MM.1S (cell line): ENCODE measurements around the gene DAB2IP.

Experiments
- DNase-seq: peaks from one replicate; pipeline ENCODE4 v3.0.0-alpha.2; 2015
- H2AFZ ChIP-seq: fragments of 300-600 bp; sonication (generic); 2 replicates; pipeline ENCODE4 v1.6.0; 2016; ENCODE audit warnings: antibody characterized with exemption, low read length
- H3F3A ChIP-seq: fragments of 300-600 bp; sonication (generic); 2 replicates; pipeline ENCODE4 v1.6.1; 2016; ENCODE audit warnings: mild to moderate bottlenecking, antibody characterized with exemption, low read length, moderate library complexity, mixed read lengths; ENCODE audit not compliant: insufficient read depth
- H3K27ac ChIP-seq: fragments of 300-600 bp; sonication (generic); 2 replicates; pipeline ENCODE4 v1.5.1; 2016; ENCODE audit warnings: mild to moderate bottlenecking, low read length
- H3K27me3 ChIP-seq: fragments of 300-600 bp; sonication (generic); replicated peaks from 2 replicates; pipeline ENCODE4 v1.6.0; 2016; ENCODE audit warnings: low read length; ENCODE audit not compliant: insufficient read depth
- H3K36me3 ChIP-seq: fragments of 300-600 bp; sonication (generic); replicated peaks from 2 replicates; pipeline ENCODE4 v1.6.1; 2016; ENCODE audit warnings: mild to moderate bottlenecking, low read length, mixed read lengths; ENCODE audit not compliant: insufficient read depth
- H3K4me1 ChIP-seq: fragments of 300-600 bp; sonication (generic); 2 replicates; pipeline ENCODE4 v1.6.1; 2016; ENCODE audit warnings: low read length, mixed read lengths
- H3K4me2 ChIP-seq: fragments of 300-600 bp; sonication (generic); 2 replicates; pipeline ENCODE4 v1.6.0; 2016; ENCODE audit warnings: low read depth, low read length
- H3K4me3 ChIP-seq: fragments of 300-600 bp; sonication (generic); 2 replicates; pipeline ENCODE4 v1.5.1; 2016; ENCODE audit warnings: low read length, mixed read lengths
- H3K79me2 ChIP-seq: fragments of 300-600 bp; sonication (generic); 2 replicates; pipeline ENCODE4 v1.6.1; 2016; ENCODE audit warnings: mixed run types, low read length, mixed read lengths
- H3K9ac ChIP-seq: fragments of 300-600 bp; sonication (generic); 2 replicates; pipeline ENCODE4 v1.6.1; 2016; ENCODE audit warnings: low read length, mixed read lengths
- H3K9me2 ChIP-seq: fragments of 300-600 bp; sonication (generic); replicated peaks from 2 replicates; pipeline ENCODE4 v1.6.1; 2016; ENCODE audit warnings: mild to moderate bottlenecking, low read length, mixed read lengths; ENCODE audit not compliant: insufficient read depth
- H3K9me3 ChIP-seq: fragments of 300-600 bp; sonication (generic); replicated peaks from 2 replicates; pipeline ENCODE4 v1.6.1; 2016; ENCODE audit warnings: mild to moderate bottlenecking, low read length, mixed read lengths; ENCODE audit not compliant: insufficient read depth
- H4K20me1 ChIP-seq: fragments of 300-600 bp; sonication (generic); 2 replicates; pipeline ENCODE4 v1.6.1; 2016; ENCODE audit warnings: mild to moderate bottlenecking, low read length, moderate library complexity, mixed read lengths; ENCODE audit not compliant: insufficient read depth
- CTCF ChIP-seq: fragments of 300-600 bp; sonication (generic); IDR thresholded peaks from 2 replicates; pipeline ENCODE4 v1.5.1; 2016; ENCODE audit warnings: antibody characterized with exemption, low read length, mixed read lengths
- EZH2 ChIP-seq: fragments of 300-600 bp; sonication (generic); optimal IDR thresholded peaks from 2 replicates; pipeline ENCODE3; 2017; ENCODE audit warnings: low read depth, mild to moderate bottlenecking, antibody characterized with exemption, low read length, mixed read lengths
- EZH2phosphoT487 ChIP-seq: fragments of 300-600 bp; sonication (generic); IDR thresholded peaks from 2 replicates; pipeline ENCODE4 v1.6.1; 2018; ENCODE audit warnings: antibody characterized with exemption, low read length

Gene DAB2IP

GRCh38 chr9:121627427-121627826, 24.0 kb upstream of the DAB2IP start:
- Histone ChIP-seq H3K4me3 (no peak overlapping the region), H3K4me1 (no peaks in the 10 kb centered on the region), H3K27me3 (no peaks in the 10 kb centered on the region), H3K4me2 (no peak overlapping the region), H3K9ac (no peak overlapping the region), H2AFZ (no peak overlapping the region), H3F3A (no peaks in the 10 kb centered on the region), H3K36me3 (no peaks in the 10 kb centered on the region), H3K9me3 (no peaks in the 10 kb centered on the region), H4K20me1 (no peaks in the 10 kb centered on the region), H3K27ac (no peak overlapping the region), H3K79me2 (no peaks in the 10 kb centered on the region), H3K9me2 (no peaks in the 10 kb centered on the region)
- no peak for DNase-seq
- TF ChIP-seq CTCF (no peak), EZH2phosphoT487 (no peak), EZH2 (no peak)

DNA sequence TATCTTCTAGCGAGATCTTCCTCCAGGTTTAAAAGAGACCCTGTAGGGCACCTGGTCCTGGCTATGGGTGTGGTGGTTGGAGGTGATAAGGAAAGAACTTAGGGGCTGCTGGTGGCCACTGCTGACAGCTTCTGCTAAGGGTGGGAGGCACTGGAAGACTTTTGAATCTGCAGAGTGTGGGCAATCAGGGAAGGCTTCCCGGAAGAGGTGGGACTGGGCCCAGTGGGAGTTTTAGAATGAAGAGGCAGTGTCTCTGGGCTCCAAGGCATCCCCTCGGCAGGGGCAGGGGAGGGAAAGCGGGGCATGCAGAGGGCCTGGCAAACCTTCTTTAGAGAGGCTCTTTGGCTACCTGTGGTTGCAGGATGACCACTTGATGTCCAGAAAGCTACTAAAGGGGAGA, 23.0 kb upstream of the DAB2IP start:
- DNase-seq, result no peak
- no peak overlapping the region for H2AFZ ChIP-seq
- H3K36me3 ChIP-seq, result no peaks in the 10 kb centered on the region
- H3K9me2 ChIP-seq, result no peaks in the 10 kb centered on the region
- H4K20me1 ChIP-seq, result no peaks in the 10 kb centered on the region
- no peaks in the 10 kb centered on the region for H3K9me3 ChIP-seq
- H3F3A ChIP-seq, result no peaks in the 10 kb centered on the region
- no peak overlapping the region for H3K4me2 ChIP-seq
- no peaks in the 10 kb centered on the region for H3K4me1 ChIP-seq
- H3K9ac ChIP-seq, result no peak overlapping the region
- no peaks in the 10 kb centered on the region for H3K27me3 ChIP-seq
- H3K27ac ChIP-seq, result no peak overlapping the region
- H3K4me3 ChIP-seq, result no peak overlapping the region
- no peaks in the 10 kb centered on the region for H3K79me2 ChIP-seq
- TF ChIP-seq CTCF, result no peak
- no peak for TF ChIP-seq EZH2
- TF ChIP-seq EZH2phosphoT487, result no peak

GRCh38 chr9:121631115-121631514, 20.3 kb upstream of the DAB2IP start:
- H3K9me2 ChIP-seq, result no peaks in the 10 kb centered on the region
- H3K4me3 ChIP-seq, result no peak overlapping the region
- no peaks in the 10 kb centered on the region for H4K20me1 ChIP-seq
- DNase-seq, result no peak
- H3K4me1 ChIP-seq, result no peaks in the 10 kb centered on the region
- no peak overlapping the region for H3K27ac ChIP-seq
- no peaks in the 10 kb centered on the region for H3K27me3 ChIP-seq
- H3K79me2 ChIP-seq, result no peaks in the 10 kb centered on the region
- no peak overlapping the region for H3K9ac ChIP-seq
- no peak overlapping the region for H2AFZ ChIP-seq
- no peak for TF ChIP-seq EZH2
- TF ChIP-seq EZH2phosphoT487, result no peak
- no peak overlapping the region for H3K4me2 ChIP-seq
- no peaks in the 10 kb centered on the region for H3K9me3 ChIP-seq
- no peaks in the 10 kb centered on the region for H3K36me3 ChIP-seq
- H3F3A ChIP-seq, result no peaks in the 10 kb centered on the region

DNA sequence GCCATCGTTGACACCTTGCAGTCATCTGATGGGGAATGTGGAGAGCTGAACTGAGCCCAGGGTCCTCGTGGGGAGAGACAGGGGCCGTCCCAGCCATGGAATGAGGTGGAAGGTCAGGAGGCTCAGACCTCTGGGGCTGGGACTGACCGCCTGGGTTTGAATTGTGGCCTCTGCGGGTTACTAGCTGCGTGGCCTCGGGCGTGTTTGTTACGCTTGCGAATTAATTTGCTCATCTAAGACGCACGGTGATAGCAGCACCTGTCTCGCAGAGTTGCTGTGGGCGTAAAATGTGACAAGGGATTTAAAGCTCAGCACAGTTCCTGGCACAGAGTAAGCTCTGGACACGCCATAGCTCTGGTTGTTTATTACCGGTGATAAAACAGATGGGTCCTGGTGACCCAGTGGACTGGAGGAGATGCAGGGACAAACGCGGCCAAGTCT, 19.4 kb upstream of the DAB2IP start:
- H3K9me3 ChIP-seq, result no peaks in the 10 kb centered on the region
- H3K4me1 ChIP-seq, result no peaks in the 10 kb centered on the region
- no peak overlapping the region for H3K9ac ChIP-seq
- no peak for TF ChIP-seq CTCF
- TF ChIP-seq EZH2phosphoT487, result no peak
- no peak for TF ChIP-seq EZH2
- H2AFZ ChIP-seq, result no peak overlapping the region
- H3K4me2 ChIP-seq, result no peak overlapping the region
- no peak overlapping the region for H3K27ac ChIP-seq
- no peaks in the 10 kb centered on the region for H3F3A ChIP-seq
- no peak for DNase-seq
- H3K27me3 ChIP-seq, result peaks cover under 1% of the 10 kb centered on the region; the same call in 1 of the 2 replicates
- H4K20me1 ChIP-seq, result no peaks in the 10 kb centered on the region
- no peak overlapping the region for H3K4me3 ChIP-seq
- H3K36me3 ChIP-seq, result no peaks in the 10 kb centered on the region
- H3K79me2 ChIP-seq, result no peaks in the 10 kb centered on the region
- H3K9me2 ChIP-seq, result no peaks in the 10 kb centered on the region
